GM12801 (cell line): ENCODE results near the gene MGST1.

Experiments used
- TF ChIP-seq, protein P1 (sequence below): IDR thresholded peaks from one replicate; pipeline ENCODE4 v1.5.1; 2011; ENCODE audit warnings: control low read depth; ENCODE audit not compliant: insufficient read length; ENCODE audit errors: extremely low read depth

MGST1 gene, protein sequence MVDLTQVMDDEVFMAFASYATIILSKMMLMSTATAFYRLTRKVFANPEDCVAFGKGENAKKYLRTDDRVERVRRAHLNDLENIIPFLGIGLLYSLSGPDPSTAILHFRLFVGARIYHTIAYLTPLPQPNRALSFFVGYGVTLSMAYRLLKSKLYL

DNA sequence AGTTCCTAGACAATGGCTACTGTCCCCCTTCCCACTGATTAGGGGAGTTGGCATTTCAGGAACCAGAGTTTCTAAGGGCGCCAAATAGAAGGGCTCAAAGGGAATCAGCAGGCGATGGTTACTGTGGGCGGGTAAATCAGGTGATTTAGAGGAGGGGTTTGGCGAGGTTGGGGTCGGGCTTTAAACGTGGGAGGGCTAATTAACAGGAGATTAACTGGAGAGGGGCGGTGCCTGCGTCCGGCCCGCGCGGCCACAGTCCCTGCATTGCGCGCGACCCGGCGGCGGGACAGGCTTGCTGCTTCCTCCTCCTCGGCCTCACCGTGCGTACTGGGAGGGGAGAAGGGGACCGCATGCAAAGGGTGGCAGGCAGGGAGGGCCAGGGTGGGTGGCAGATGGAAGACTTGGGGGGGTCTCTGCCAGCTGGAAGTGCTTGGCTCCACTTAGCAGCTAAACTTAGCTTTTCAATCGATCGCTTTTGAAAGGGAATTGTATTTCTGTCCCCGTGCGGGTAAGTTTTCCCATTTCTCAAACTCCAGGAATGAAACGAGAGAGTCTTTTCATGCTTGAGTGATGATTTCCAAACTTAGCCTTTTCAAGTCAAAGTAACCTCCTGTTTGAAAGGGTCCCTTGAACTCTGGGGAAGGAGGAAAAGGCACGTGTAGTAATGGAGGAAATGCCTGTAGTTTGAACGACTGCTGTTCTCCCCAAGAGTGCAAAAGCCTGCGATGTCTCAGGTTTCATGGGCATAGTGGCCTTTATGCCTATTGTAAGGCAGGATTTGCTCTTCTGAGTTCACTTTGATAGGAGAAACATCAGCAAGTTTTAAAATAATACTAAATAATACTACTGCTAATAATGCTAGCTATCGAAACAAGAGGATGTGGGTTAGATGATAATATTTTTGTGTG lies at the start of gene MGST1:
Gene MGST1, plus strand, starts transcription at position 255 of the 908 bp plus-strand sequence. CDS start 6,608 bp downstream, outside the sequence.
- TF ChIP-seq, protein P1, sequence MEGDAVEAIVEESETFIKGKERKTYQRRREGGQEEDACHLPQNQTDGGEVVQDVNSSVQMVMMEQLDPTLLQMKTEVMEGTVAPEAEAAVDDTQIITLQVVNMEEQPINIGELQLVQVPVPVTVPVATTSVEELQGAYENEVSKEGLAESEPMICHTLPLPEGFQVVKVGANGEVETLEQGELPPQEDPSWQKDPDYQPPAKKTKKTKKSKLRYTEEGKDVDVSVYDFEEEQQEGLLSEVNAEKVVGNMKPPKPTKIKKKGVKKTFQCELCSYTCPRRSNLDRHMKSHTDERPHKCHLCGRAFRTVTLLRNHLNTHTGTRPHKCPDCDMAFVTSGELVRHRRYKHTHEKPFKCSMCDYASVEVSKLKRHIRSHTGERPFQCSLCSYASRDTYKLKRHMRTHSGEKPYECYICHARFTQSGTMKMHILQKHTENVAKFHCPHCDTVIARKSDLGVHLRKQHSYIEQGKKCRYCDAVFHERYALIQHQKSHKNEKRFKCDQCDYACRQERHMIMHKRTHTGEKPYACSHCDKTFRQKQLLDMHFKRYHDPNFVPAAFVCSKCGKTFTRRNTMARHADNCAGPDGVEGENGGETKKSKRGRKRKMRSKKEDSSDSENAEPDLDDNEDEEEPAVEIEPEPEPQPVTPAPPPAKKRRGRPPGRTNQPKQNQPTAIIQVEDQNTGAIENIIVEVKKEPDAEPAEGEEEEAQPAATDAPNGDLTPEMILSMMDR, result no peak

DNA sequence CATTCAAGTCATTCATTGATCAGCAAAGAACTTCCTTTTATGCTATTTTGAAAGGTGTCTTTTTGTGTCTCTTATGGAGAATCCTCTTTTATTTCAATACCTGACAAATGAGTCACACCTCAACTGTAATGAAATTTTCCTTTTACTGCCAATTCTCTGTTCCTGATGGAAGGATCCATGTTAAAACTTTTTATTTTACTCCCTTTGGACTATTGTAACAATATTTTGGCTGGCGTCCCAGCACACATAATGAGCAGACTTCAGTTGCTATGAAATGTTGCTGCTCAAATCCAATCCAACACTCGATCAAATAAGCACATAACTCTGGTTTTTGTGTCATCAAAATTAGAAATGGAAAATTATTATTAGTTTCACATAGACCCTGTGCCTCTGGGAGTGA lies 48.0 kb upstream of the MGST1 start:
- TF ChIP-seq, protein P1, result no peak

DNA sequence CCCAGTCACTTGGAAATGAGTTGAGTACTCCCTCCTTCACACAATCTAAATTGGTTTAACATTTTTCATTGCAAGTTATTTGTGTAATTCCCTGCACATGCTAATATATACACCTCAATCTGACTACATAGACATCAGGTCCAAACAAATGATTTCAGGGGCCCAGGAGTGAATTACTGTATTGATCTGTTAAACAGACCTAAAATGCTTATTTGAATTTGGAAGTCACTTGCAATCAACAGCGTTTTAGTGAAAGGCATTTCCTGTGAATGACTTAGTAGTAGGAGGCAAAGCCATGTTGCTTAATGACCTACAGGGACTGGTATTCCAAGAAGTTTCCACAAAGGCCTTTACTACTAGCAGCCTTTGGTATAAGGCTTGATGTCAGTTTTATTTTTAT lies 47.3 kb upstream of the MGST1 start:
- TF ChIP-seq, protein P1, result no peak

DNA sequence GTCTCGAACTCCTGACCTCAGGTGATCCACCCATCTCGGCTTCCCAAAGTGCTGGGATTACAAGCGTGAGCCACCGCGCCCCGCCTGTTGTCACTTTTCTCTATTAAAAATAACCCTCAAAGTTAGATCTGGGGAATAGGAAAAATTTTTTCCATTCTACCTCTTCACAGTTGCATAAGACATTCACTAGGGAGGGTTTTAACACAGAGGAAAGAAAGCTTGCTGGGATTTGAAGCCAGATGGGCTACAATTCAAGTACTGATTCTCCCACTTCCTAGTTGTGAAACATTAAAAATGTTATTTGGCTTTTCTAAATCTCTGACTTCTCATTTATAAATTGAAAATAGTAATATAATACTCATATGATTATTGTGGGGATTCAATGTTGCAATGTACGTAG lies 46.7 kb upstream of the MGST1 start:
- TF ChIP-seq, protein P1, result no peak

DNA sequence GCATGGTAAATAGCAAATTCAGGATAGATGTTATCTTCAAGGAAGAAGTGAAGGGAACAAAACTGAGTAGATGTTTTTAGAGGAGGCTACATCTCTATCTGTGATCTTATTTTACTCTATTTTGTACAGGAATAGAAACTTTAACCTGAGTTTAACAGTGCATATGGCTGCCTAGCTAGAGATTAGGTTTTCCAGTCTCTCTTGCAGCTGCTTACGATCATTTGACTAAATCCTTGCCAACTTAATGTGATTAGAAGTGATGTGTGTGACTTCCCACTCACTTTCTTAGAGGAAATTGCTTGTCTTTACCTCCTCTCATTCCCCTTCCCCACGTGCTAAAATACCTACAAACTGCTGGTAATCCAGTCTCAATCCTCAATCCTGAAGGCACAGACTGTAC lies 43.5 kb upstream of the MGST1 start:
- TF ChIP-seq, protein P1, result no peak

DNA sequence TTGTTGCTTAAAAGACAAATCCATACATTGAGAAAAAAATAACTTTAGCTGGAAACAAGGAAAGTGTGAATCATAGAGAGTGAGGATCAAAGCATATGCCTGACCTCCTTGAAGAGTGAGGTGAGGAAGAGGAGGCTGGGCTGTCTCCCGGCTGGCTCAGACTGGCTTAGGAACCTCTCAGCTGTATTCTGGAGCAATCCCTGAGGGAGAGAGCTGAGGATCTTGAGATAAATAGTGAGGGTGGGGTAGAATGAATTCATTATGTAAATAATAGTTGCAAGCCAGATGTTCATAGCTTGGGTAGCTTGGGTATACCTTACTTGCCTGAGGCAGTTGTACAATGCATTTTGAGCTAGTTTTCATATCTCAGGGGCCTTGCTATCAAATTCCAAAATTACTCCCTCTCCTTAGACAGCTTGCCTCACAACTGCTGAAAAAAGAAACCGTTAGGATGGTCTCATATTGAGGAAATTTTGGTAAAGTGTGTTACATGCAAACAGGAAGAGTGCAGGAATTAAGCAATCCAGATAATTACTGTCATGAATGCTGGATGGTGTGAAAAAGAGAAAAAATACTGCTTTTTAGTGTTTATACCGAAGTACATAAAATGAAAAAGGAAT lies 39.5 kb upstream of the MGST1 start:
- TF ChIP-seq, protein P1, result no peak

DNA sequence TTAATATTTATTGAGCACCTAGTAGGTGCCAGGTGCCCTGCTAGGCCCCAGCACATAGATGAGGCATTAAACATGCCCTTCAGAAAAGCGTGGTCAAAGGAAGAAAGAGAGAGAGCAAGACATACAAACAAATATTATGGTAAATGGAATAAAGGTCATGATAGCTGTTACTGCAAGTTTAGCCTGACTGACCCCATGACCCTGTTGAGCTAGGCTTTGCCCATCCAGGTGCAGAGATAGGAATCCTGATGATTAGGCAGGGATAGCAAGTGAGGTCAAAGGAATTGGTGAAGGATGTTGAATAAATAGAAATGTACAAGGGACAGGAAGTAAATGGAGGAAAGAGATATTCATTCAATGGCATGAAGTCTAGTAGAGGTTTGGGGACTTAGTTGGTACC lies 36.5 kb upstream of the MGST1 start:
- TF ChIP-seq, protein P1, result no peak
